ENCODE data around the gene THRAP3.
A peak's percentile ranks its signal among the peaks of the same experiment; 100 is the strongest.
"Not testable (repeated sequence)": the region's sequence is repeated elsewhere in the genome, so short reads cannot be mapped to it uniquely, and the experiment has no call there.

Gene THRAP3

GRCh38 chr1:36251794-36252481 lies 27.7 kb downstream of the THRAP3 start:
- DNase-seq (ENCODE audit: low spot score) = no peak

DNA sequence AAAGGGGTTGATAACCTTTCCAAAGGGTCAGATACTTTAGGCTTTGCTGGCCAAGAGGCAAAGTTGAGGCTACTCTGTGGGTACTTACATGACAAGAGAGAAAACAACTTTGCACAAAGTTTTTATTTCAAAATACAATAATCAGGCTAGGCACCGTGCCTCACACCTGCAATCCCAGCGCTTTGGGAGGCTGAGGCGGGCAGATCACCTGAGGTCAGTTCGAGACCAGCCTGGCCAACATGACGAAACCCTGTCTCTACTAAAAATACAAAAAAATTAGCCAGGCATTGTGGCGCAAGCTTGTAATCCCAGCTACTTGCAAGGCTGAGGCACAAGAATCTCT lies 28.2 kb downstream of the THRAP3 start:
- not testable (repeated sequence) for DNase-seq (ENCODE audit: low spot score)

DNA sequence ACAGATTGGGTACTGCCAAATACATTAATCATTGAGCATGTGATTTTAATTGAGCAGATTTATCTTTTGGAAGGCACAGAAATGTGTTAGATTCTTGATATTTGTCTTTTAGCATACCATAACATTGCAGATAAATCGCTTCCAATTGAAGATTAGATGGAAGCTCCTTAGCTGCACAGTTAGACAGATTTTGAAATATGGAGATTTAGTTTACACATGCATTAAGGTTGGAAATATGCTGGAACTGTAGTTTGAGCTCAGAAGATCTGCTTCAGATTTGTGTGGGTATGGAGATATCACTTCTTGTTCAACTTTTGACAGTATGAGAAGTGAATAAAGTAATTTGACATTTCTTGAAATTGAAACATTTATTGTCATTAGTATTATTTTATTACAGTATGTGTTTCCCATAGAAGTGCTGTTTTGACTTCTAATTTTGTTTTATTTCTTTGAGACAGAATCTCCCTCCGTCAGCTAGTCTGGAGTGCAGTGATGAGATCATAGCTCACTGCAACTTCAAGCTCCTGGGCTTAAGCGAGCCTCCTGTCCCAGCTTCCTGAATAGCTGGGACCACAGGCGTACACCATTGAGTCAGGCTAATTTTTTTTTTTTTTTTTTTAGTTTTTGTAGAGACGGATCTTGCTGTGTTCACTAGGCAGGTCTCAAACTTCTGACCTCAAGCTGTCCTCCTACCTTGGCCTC lies 29.1 kb downstream of the THRAP3 start:
- DNase-seq (ENCODE audit: low spot score) = no peak

- no peak for DNase-seq (ENCODE audit: low spot score)
Observed at GRCh38 chr1:36256558-36257374, 32.5 kb downstream of the THRAP3 start.

DNA sequence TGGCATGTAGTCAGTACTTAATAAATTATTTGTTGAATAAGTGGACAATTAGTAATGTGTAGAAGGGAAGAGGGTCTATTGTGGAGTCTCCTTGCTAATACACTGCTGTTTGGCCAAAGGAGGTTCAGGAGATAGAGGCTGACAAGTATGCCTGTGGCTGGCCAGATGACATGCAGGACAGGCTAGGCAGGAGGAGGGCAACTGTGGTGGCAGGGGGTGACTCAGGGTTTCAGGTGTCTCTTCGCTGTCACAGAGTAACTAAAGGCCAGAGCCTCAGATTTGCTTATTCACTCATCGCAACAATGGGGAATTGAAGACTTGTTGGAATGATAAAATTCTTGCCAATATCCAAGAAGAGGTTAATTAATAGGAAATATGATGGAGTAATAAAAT lies 33.1 kb downstream of the THRAP3 start:
- DNase-seq (ENCODE audit: low spot score) = no peak

- DNase-seq (ENCODE audit: low spot score) = no peak
Observed at GRCh38 chr1:36258960-36259344, 34.7 kb downstream of the THRAP3 start.

- no peak for DNase-seq (ENCODE audit: low spot score)
Observed at GRCh38 chr1:36268981-36269380, 44.7 kb downstream of the THRAP3 start.

- DNase-seq (ENCODE audit: low spot score) = no peak
Observed at GRCh38 chr1:36269408-36269838, 45.2 kb downstream of the THRAP3 start.

DNA sequence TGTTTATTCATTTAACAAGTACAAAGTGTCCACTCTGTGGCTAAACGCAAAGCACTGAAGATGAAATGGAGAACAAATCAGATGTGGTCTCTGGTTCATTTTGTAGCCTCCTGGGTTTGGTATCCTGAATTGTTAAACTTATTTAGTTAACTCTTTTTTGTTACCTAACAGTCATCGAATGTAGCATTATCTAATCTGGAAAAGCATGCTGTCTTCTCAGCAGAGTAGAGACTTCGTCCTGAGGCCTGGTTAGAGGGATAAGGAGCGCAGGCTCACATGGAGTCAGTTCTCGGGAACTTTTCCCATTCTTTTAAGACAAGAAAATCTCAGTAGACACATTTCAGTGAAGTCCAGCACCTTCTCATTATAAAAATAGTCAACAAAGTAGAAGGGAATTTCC lies 48.8 kb downstream of the THRAP3 start:
- DNase-seq (ENCODE audit: low spot score) = no peak

DNA sequence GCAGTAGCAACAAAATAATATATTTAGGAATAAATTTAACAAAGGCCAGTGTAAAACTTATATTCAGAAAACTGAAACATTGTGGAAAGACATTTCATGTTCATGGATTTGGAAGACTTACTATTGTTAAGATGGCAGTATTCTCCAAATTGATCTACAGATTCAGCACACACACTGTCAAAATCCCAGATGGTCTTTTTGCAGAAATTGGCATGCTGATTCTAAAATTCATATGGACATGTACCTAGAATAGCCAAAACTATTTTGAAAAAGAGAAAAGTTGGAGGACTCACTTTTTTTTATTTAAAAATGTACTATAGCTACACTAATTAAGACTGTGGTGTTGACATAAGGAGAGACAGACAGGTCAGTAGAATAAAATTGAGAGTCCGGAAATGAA lies 50.0 kb downstream of the THRAP3 start:
- DNase-seq (ENCODE audit: low spot score) = no peak

DNA sequence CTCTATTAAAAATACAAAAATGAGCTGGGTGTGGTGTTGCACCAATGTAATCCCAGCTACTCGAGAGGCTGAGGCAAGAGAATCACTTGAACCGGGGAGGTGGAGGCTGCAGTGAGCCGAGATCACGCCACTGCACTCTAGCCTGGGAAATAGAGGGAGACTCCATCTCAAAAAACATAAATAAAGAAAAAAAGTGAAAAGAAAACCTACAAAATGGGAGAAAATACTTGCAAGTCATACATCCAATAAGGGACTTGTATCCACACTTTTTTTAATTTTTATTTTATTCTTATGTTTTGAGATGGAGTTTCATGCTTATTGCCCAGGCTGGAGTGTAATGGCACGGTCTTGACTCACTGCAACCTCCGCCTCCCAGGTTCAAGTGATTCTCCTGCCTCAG lies 52.4 kb downstream of the THRAP3 start:
- no peak for DNase-seq (ENCODE audit: low spot score)

DNA sequence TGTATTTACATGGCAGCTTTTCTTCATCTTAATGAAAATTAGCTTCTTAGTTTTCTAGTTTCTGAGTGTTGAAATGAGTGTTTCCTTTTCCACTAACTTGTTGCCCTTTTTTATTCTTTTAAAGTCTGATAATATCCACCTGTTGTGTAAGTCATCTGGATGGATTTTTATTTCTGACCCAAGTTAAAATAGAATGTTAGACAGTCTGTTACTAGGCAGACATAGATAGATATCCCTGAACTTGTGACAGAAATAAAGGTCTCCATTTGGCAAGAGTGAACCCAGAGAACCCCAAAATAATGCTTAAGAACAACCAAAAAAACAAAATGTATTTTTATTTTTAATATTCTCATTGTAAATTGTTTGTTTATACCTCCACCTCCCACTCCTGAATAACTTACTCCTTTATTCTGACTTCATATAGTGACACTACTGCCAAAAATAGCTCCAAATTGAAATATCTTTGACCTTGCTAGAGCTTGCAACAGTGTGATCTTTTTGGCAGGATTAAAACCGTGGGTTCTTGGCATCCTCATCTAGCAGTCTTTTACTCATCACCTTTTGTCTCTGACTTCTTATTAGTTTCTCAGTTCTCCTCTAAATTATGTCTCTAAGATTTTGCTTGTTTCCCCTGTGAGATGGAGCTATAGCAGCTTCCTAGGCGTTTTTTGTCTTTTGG lies 55.0 kb downstream of the THRAP3 start:
- no peak for DNase-seq (ENCODE audit: low spot score)

- no peak for DNase-seq (ENCODE audit: low spot score)
Observed at GRCh38 chr1:36279789-36280296, 55.6 kb downstream of the THRAP3 start.

GRCh38 chr1:36284061-36284460 lies 59.8 kb downstream of the THRAP3 start:
- DNase-seq (ENCODE audit: low spot score) = no peak

DNA sequence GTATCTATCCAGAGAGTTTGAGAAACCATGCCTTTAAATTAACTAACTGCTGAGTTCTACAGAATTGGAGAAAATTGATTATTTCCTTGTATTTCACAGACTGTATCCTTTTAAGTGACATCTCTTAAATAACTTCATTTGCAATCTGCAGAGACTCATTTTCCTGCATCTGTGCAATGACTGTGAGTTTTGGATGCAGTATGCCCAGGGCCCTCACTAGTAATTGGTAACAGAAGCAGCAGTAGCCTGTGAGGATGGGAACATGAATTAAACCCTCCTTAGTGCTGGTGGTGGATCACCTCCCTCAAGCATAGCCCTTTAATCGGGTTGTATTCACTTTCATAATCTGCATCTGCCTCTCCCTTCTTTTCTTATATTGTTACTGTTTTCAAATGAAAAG lies 60.3 kb downstream of the THRAP3 start:
- DNase-seq (ENCODE audit: low spot score) = no peak

DNA sequence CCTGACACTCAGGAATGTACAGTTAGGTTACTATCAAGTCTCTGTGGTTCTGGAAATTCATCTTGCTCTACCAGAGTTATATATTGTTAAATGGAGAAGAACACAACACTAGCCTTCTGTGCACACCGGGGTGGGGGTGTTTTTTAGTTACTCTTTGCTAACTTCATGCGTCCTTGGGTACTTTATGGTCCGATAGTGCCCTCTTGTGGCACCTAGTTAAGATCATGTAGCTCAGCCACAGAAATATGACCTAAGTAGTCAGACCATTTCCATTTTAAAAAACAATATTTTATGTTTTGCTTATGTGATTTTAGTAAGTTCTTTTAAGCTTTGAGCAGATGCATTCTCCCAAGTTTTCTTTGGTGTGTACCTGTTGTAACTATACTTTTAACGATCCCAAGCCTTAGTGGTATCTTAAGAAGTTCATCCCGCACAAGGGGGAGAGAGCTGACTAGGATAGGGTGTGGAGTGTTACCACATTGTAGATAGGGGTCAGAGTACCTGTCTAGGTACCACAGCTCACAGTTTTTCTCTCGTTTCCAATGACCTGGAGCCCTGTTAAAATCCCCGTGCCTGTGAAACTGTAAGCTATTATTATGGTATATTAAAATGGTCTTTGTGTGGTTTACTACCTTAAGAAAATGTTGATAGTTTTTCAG lies 61.3 kb downstream of the THRAP3 start:
- peak; percentile 88 for DNase-seq (ENCODE audit: low spot score)

- no peak for DNase-seq (ENCODE audit: low spot score)
Observed at GRCh38 chr1:36286802-36287201, 62.6 kb downstream of the THRAP3 start.

GRCh38 chr1:36287595-36287994 lies 63.4 kb downstream of the THRAP3 start:
- no peak for DNase-seq (ENCODE audit: low spot score)

- DNase-seq (ENCODE audit: low spot score) = no peak
Observed at GRCh38 chr1:36295390-36295789, 71.1 kb downstream of the THRAP3 start.

GRCh38 chr1:36297062-36297461 lies 72.8 kb downstream of the THRAP3 start:
- no peak for DNase-seq (ENCODE audit: low spot score)

GRCh38 chr1:36298640-36299039 lies 74.4 kb downstream of the THRAP3 start:
- no peak for DNase-seq (ENCODE audit: low spot score)

DNA sequence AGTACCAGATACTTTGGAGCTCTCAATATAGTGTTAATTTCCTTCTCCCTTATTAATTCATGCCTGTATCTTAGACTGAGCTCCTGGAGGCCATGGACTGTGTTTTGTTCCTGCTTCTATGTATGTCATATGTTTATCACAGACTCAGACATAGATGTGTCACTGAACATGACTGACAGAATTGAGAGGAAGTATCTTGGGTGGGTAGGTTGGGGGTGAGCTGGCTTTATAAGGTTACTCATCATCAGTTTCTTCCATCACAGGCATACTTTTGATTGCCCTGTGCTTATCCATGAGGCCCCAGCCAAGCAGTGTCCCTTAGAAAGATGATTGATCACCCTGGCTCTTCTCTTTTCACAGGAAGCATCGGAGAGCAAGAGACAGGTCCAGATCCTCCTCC lies 76.3 kb downstream of the THRAP3 start:
- peak; percentile 57 for DNase-seq (ENCODE audit: low spot score)

Data from RKO (cell line).